GM21576 (cell line): ENCODE measurements around the gene EN1.

ENCODE experiments used
- ATAC-seq: cut with Tn5 transposase; IDR thresholded peaks from one replicate; pipeline ENCODE4 v1.9.1; 2021; ENCODE audit warnings: mild to moderate bottlenecking, moderate library complexity; ENCODE audit not compliant: unreplicated experiment

EN1 gene

DNA sequence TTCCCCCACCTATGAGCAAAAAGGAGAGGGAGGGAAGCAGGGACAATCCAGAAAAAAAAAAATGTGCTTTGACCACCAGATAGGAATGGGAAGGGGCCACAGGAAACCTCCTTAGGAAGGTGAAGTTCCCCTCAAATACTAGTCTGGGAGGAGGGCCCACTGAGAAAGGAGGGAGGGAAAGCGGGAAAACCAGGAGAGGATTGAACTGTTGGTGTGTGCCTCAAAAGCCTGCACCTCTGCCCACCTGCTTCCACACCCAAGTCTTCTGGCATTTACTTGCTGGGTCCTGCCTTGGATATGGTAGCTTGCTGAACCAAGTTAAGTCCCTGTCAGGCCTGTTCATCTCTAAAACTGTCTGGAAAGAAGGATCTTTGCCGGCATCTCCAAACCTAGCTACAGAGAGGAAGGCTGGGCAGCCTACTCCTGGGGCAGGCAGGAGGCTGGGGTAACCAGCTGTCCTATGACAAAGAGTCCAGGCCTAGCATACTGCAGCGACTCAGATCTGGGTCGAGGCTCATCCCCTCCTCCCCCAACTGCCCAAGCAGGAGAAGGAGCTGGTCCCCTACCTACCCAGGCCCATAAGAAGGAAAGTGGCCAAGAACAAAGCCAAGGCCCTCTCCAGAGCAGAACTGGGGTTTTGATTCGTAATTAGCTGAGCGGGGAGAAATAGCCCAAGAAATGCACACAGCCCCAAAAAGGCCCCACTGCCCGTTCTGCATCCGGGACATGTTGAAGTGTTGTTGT lies 3.0 kb downstream of the EN1 start:
- ATAC-seq = no peak

DNA sequence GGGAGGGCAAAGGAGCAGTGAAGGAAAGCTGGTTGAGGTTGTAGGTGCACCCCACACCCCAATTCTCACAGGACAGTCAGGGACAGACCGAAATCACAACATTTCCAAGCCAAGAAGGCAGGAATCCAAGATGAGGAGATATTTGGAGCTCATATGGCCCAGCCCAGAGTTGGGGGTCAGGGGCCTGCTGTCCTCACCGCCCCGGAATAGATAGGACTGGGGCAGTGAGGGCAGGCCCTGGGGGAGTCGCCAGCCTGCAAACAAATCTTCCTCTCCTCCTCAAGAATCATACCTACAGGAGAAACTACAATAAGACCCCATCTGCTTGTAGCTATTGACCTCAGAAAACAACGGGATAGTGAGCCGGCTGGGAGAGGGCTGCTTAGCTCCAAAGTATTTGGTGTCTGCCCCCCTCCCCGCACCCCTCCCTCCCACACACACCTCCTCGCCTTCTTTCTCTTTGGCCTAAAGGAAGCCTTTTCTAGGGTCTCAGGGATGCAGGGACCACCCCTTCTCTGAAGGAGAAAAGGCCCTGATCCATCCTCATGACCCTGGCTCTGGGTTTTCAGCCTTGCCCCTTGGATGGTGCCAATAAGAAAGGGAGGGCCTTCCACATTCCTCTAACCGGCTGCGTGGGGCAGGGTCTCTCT lies 3.8 kb downstream of the EN1 start:
- no peak for ATAC-seq

DNA sequence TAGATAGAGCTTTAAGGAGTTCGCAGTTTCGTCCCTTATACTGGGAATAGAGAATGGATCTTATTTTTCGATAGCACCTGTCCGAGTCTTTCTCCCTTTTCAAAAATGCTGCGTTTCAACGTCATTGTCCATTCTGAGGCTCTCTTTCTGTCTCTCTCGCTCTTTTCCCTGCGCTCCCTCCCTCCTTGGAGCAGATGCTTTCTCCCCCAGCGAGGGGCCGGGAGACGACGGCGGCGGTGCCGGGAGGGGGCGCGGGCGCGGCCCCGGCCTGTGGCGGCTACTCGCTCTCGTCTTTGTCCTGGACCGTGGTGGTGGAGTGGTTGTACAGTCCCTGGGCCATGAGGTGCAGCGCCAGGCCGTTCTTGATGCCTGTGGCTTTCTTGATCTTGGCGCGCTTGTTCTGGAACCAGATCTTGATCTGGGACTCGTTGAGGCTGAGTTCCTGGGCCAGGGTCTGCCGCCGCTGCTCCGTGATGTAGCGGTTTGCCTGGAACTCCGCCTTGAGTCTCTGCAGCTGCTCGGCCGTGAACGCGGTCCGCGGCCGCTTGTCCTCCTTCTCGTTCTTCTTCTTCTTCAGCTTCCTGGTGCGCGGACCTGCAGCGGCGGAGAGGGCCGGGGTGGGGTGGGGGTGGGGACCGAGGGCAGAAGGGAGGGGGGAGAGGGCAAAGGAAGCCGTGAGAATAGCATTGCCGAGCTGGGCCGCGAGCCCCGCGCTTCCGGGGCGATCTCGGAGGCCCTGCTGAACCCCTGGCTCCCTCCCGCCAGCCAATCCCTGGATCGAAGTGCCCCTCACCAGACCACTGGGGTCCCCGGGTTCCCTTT lies 4.6 kb downstream of the EN1 start:
- ATAC-seq = no peak

DNA sequence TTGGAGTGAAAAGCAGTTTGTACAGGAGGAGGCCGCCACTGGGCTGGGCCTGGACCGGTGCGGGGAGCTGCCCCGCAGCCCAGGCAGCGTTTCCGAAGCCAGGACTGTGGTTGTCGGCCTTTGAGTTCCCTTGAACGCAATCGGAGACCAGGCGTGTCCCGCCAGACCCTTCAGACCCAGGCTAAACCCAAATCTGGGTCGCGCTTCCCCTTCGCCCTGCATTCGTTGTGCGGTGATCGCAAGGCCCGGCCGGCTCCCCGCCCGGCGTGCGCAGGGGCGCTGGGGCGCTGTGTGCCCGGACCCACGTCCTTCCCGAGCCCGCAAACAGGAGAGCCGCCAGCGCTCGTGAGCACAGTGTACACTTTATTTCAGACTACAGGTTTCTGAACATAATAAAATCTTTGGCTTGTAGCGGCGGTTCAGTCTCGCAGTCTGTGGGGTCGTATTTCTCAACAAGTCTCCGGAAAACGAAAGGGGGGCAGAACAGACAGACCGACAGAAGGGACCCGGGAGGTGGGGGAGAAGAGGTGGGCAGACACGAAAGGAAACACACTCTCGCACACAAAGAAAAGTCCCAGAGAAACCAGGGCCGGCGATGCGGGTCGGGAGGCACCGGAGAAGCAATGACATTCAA lies 5.5 kb downstream of the EN1 start:
- ATAC-seq = no peak

DNA sequence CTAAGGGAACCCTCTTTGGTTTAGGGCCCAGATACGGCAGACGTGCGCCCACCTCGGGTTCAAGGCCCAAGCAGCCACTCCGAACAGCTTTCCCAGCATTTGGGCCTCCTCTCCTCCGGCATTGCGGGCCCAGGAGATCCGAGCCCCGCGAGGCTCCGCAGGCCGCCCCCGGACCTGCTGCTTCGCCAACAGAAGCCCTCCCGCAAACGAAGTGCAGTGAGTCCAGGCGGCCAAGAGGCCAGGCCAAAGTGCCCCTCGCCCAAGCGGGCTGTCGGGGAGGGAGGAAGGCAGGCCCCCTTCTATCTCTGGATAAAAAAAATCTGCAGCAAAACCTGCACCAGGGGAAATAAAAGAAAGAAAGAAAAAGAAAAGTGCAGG lies 6.0 kb downstream of the EN1 start:
- no peak for ATAC-seq

DNA sequence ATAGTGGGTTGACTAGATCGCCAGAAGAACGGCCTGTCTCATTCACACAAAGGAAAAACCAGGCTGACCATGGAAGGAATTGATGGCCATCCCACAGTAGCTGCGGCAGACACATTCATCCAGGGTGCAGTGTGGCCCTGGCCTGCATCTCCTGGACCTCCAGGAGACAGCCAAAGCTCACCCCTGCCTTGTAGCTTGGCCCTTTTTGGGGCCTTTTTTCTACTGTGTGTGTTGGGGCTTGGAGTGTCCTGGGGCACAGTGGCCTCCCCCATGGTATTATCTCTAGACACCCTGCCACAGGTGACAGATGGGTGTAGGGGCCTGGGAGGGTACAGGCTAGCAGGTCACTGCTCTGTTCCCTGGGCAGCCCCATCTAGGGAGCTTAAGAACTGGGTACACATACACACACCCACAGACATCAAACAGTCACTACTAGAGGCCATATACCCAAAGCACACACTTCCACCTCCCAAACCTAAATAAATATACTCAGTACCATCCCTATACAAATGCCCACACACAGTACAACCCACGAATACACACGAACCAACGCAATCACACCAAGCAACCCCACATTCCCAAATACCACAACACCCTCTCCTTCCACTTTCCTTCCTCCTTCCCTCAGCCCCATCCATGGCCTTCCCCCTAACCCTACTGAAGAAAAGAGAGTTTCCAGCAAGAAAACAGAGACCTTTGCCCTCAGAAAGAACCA lies 8.6 kb downstream of the EN1 start:
- ATAC-seq = no peak

DNA sequence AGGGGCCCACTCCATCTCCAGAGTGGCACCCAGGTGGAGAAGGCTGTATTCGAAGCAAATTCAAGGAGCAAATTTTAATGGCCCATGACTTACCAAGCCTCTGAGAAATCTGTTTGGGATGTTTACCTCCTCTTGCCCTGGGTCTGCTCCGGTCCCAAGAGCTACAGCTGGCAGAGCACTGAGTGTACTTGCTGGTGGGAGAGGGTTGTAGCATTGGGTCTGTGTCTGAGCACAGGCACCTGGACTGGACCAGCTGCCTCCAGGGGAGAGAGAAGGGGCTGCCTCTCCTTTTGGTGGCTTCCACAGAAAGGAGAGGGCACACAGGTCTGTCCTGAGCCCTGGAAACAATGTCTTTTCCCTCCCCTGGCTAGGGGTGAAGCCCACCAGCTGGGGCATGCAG lies 9.8 kb downstream of the EN1 start:
- no peak for ATAC-seq

DNA sequence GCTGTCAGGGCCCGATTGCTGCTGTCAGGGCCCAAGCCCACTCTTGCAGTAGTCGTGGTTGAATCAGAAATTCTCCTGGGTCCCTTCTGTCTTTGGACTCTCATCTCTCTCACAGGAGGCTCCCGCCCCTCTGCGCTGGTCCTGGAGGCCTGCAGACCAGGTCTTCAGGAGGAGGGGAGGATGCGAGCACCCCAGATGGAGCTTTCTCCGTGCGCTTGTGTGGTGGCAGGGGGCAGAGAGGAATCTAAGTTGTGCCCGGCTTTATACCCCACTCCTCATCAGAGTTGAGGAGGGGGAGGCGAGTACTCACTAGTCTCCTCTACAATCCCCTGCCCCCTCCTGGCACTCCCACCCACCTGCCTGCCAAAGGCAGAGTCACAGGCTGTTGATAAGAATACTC lies 10.4 kb downstream of the EN1 start:
- no peak for ATAC-seq

DNA sequence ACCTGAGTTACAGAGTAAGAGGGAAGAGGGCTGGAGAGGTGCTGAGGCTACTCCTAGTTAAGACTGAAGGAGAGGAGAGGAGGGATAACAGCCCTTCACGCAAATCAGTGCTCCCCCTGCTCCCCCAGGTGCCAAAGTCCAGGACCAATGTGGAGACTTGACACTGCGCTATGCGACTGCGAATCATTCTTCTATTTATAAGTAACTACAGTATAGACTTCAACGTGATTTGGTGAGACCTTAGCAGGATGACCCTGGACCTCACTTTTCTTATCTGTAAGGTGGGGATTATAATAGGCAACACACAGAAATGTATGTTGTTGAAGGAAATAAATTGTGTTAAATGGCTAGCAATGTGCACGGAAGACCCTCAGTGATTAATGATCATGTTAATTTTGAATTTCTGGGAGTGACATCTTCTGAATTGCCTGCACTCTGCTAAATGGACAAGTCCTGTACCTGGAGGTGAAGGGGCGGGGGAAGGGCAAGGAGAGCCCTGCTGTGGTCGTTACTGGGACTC lies 11.0 kb downstream of the EN1 start:
- no peak for ATAC-seq

DNA sequence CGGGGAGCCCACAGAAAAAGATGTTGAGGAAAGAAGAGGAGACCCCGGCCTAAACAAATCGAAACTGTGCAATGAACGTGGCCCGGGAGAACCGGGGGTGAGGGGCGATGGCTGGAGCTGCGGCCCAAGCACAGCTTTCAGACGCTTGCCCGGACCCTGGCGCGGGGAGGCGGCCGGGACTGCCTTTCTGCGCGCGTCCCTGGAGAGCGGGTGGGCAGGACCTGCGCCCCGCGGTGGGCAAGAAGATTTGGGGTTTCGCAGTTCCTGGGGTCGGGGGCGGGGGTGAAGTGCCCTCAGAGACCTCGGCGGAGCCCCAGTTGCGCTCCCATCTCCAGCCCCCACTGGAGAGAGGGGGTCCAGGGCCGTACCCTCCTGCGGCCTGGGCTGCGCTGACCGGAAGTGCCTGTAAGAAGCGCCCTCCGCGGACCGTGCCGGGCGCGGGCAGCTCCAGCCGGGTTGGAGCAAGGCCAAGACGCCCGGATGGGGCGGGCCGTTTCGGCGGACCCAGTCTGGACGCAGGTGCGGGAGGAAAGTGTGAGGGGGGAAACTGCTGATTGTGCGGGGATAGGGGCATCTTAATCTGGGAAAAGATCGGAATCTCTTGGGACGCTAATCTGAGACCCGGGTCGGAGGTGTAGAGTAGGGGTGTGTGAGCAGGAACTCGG lies 11.6 kb downstream of the EN1 start:
- ATAC-seq = no peak

DNA sequence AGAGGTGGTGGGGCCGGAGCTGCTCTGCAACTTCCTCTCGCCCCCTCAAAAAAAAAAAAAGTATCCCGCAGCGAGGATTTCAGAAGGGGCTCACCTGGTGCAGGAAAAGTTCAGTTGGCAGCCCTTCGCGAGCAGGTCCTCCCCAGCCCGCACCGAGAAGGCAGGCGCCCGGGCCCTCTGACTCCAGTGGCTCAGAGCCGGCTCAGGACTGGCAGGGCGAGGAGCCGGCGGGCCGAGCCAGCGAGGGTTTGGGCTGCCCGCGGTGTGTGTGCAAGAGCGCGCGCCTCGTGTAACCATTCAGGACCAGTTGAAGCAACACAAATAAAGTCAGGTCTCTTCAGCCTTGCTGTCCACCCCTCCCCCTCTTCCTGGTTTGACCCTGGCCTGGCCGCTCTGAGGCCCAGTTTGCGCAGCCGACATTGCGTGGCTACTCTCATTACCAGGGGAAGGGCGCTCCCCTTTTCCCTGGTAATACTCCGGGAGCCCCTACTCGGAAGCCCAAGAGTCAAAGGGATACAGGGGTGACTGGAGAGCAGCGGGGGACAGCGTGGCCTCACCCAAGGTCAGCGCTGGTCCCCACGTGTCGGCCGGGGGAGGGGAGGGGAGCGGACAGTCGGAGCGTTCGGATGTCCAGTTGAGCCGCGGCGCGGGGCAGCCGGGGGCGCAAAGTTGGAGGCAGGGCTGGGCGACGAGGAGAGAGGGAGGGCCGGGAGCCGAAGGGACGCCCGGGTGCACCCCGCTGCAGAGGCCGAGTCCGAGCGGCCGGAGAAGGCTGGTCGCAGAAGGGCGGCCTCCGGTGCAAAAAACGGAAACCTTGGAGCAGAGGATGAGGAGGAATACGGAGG lies 12.3 kb downstream of the EN1 start:
- ATAC-seq = no peak

DNA sequence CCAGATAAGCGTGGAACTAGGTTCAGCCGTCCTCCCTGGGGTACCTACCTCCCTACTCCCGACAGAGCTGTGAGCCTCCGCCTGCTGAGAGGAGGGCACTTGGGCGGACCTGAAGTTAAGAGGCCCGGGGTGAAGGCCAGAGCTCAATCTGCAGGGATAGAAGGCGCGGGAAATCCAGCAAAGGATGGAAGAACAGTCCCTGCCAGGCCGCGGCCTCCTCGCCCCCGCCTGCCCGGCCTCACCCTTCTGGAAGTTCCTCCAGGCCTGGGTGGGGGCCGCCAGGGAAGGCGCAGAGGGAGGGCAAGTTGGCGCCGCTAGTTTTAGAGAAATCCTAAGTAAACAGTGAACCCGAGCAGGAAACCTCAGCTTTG lies 13.0 kb downstream of the EN1 start:
- ATAC-seq = no peak

DNA sequence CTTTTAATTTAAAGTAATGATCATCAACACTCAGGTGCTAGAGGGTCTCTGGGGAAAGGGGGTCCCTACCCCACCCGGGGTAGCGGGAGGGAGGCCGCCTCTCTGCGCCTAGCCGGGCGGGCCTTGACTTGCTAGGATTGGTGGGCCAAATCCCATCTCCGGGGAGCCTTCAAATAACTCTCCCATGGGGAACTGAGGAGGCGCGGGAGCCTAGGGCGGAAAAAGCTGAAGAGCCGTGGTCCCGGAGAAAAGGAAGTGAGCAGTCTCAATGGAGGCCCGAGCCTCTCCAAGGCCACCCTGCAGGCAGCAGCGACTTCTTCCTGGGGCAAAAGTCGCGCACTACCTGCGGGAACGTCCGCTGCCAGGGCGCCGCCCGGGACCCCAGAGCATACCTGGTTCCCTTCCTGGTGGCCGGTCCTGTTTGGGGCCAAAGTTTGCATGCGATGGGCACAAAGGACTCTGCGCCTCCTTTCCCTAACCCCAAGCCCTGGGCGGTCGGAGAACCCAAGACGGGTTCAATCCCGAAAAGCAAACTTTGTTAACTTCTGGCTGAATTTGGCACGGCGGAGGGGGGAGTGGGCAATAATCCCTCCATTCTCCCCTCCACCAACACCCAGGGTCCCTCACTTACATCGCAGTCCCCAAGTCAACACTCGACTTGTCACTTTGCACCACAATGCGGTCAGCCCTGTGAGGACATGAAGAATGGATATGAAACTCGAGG lies 13.6 kb downstream of the EN1 start:
- ATAC-seq = no peak

DNA sequence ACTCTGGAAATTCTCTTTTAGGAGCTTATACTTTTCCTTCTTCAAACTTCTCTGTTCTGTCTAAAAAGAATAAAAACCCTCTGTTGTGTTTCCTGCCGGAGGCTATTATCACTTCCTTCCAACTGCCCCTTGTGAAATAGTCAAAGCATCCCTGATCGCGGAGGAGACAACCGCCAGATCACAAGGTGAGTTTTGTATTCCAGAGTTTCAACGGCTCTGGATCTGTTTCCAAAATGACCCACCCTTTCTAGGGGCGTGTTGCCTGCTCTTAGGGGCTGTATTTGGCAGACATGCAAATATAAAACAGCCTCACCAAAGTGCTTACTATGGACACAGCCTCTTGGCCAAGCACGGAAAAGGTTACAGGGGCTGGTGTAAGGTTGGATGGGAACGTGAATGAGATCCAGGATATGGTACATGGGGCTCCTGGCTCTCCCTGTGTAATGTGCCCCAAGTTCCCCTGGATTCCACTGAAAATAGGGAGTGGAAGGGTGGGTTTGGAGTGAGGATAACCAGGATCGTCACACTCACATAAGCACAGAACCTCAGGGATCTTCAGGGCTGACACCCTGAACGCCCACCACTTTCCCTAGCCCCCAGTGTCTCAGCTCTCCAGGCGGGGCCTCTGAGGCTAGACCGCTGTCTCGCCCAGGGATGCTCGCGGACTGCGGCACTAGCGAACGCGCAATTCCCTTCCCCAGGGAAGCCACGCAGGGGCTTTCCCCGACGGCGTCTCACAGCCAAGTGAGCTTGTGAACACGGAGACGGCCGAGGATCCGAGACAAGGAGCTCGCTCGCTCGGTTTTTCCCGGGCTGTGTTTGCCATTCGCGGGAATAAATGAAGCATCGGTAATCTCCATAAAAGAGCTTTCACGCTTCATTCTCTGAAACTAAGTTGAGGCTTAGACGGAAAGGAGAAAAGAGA lies 14.4 kb downstream of the EN1 start:
- no peak for ATAC-seq

DNA sequence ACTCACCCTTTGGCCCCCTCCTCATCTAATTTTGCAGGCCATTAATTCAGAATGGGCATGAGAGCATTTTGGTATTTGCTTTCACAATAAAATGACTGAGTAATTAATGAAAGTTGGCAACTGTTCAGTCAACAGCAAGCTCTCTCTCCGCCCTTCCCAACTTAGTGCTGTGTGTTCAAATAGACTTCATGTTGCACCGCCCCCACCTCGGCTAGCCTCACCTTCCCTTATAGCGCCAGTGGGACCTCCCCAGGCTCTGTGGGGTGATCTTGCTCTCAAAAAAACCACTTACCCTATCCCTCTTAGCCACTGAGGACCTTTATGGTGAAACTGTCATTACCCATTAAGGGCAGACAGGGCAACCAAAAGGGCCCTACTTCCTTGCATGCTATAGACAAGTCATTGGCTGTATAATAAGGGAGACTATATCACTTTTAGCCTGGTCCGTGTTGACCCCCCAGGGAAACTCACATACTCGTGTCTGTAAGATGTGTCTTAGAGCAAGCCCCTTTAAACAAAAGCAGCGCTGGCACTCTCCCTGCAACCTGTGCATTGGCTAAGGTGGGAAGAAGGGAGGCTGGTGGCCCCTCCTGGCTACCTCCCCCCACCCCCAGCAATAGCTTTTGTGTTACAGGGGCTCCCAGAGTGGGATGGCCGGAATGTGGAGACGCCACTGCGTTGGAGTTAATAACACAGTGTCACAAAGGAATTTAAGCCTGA lies 15.2 kb downstream of the EN1 start:
- ATAC-seq = no peak

DNA sequence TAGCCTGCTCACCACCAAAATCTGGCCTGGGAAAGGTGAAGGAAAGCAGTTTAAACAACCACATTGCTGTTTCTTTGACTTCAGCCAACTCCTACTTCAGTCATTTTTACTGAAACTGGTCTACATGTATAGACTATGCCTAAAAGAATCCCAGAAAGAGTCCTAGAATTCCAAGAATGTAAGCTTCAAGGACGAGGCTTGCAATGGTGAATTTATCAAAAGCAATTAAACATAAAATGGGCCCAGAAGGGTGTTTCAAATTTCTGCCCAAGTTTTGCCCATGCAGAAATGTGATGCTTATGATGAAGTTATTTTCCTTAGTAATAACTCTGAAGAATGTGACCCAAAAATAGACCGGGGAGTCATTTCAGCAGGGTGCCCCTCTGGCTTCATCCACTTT lies 16.6 kb downstream of the EN1 start:
- ATAC-seq = no peak

DNA sequence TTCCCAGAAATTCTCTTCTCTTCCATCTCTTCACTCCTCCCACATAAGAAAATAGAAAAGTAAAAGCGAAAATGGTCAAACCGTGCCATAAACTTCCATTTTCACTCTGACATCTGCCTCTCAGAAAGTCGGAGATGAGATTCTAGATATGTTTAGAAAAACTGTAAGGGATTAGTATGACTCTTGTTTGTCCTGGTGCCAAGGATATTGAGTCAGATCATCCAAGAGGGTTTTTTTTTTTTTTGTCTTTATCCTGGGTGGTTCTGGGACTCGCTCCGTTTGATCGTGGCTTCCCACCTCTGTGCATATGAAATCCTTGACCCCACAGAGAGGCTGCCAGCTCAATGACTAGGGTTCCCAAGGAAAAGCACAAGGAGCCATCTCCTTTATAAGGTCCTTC lies 17.3 kb downstream of the EN1 start:
- ATAC-seq = no peak
